Activated CD4-positive, alpha-beta T cell treated with anti-CD3 and anti-CD28 coated beads, Interleukin-2, amount 50 U/mL, for 1 hour (primary cell): ENCODE data around the gene RAPGEF4.
"Not testable (repeated sequence)": the region's sequence is repeated elsewhere in the genome, so short reads cannot be mapped to it uniquely, and the experiment has no call there.

Experiments
- DNase-seq: peaks from one replicate; pipeline ENCODE4 v3.0.0-alpha.2; 2020

RAPGEF4 gene

DNA sequence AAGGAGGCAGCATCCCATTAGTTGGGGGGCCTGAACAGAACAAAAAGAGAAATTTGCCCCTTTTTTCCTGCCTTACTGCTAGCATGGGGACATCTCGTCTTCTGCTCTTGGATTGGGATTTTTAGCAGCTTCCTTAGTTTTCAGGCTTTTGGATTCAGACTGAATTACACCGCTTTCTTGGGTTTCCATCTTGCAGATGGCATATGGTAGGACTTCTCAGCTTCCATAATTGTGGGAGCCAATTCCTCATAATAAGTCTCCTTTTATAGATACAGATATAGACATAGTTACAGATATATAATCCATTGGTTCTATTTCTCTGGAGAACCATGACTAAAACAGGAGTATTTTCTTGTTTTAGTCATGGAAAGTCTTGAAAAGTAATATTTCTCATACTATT is 5.2 kb upstream of the RAPGEF4 start:
- DNase-seq: no peak

- DNase-seq: no peak
Measured at GRCh38 chr2:172734711-172735581, 699 bp upstream of the RAPGEF4 start.

- DNase-seq: no peak
Measured at GRCh38 chr2:172736424-172737174, 954 bp downstream of the RAPGEF4 start.

DNA sequence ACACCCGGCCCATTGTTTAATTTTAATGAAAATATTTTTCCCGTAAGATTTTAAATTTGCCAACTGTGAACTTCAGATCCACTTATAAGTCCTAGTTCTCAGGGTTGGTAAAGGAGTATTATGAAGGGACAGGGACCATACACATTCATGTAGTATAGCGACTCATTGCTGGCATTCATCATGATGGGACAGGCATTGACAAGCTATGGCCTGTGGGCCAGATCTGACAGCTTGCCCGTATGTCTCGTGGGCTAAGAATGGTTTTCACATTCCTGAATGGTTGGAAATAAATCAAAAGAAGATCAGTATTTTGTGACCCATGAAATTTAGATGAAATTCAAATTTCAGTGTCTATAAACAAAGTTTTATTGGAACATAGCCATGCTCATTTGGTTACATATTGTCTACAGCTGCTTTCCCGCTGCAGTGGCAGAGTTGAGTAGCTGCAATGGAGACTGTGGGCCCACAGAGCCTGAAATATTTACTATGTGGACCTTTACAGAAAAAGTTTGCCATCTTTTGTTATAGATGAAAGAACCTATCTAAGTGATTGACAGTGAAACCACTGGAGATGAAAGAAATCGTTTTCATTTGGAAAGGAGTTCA is 4.1 kb downstream of the RAPGEF4 start:
- DNase-seq: no peak

- DNase-seq: no peak
Measured at GRCh38 chr2:172740856-172741255, 5.2 kb downstream of the RAPGEF4 start.

DNA sequence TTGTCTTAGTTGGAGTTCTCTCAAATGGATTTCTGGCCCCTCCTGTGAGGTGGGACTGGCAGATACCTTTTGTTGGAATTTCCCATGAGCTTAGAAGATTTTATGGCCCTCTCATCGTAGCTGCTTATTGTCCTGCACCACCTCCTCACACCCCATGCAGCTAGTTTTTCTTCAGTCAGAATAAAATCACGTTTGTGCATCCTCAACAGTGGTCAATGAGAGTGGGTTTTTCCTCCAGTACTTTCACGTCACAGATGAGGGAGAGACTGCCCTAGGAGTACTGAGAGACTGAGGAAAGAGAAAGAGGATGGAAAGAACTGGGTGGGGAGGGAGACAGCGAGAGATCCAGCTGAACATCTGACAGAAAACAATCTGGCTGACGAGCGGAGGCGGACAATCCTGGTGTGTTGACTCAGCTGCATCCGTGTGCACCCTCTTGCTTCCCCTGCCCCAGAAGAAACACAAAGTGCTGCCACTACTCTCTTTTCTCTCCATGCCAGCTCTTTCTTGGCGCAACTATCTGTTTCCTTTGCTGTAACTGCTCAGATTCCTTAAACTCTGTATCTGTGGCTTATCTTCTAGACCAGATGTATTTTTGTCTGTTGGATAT is 7.4 kb downstream of the RAPGEF4 start:
- DNase-seq: no peak

DNA sequence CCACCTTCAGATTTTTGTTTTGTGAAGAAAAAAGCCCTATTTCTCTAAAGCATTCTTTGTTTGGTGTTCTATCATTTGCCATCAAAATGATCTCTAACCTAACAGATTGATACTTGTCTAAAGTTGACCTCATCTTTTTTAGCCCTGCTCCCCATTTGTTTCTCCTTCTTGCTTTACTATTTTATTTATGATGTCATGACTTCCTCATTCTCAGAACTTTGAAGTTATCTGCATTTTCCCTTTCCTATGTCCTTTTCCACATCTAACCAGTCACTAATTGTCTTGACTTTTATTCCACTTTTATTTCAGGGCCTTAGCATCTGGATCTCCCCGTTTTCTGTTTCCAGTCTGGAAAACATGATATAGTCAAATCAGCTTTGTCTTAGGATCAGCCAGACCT is 8.3 kb downstream of the RAPGEF4 start:
- DNase-seq: no peak

DNA sequence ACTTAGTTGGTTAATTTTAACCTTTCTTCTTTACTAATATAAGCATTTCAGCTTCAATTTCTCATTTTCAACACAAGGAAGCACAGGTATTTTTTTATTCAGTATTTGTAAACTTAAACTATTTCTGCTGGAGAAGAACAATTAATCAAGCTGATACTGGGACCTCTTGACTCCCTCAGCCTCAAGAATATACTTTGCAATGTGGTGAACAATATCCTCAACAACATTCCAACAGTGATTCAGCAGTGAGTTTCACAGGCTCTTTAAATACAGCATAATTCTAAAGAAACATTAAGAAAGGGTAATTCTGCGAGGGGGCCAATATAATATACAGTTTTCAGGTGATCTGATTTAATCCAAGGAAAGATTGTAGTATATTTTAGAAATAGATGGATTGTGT is 10.0 kb downstream of the RAPGEF4 start:
- DNase-seq: no peak

DNA sequence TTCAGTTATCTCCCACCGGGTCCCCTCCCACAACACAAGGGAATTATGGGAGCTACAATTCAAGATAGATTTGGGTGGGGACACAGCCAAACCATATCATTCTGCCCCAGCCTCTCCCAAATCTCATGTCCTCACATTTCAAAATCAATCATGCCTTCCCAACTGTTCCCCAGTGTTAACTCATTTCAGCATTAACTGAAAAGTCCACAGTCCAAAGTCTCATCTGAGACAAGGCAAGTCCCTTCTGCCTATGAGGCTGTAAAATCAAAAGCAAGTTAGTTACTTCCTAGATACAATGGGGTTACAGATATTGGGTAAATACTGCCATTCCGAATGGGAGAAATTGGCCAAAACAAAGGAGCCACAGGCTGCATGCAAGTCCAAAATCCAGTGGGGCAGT is 12.9 kb downstream of the RAPGEF4 start:
- not testable (repeated sequence) for DNase-seq

GRCh38 chr2:172749388-172749787 is 13.7 kb downstream of the RAPGEF4 start:
- DNase-seq: no peak

DNA sequence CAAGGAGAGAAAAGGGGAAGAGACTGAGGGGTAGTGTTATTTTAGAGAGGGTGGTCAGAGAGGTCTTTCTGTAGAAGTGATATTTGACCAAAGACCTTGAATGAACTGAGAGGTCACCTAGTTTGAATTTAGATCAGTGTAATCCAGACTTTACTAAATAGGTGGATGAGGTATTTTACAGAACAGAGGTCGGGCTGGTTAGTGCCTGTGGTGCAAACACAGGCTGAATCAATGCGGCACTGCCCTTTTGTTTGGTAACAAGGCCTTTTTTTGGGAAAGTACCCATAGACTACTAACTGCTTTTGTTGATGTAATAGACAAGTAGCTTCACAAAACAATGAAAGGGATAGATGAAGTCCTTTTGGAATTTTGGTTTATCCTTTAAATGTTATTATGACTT is 15.9 kb downstream of the RAPGEF4 start:
- DNase-seq: no peak

DNA sequence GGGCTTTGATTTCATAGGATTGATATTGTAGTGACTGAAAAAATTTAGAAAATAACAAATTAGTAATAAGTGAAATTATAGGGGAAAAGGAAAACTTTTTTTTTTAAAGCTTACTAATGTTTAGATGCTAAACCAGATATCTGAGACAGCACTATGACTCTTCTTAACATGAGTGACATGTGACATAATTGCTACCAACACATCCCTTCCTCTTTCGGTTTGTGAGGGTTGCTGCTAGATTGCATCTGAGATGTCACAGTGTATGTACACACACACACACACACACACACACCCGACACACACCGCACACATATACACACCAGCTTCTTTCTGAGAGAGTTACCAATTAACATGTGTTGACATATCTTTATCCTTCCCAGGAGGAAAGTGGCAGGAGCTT is 18.0 kb downstream of the RAPGEF4 start:
- no peak for DNase-seq

GRCh38 chr2:172759441-172759840 is 23.8 kb downstream of the RAPGEF4 start:
- no peak for DNase-seq

GRCh38 chr2:172761306-172761705 is 25.7 kb downstream of the RAPGEF4 start:
- DNase-seq: no peak

- DNase-seq: no peak
Measured at GRCh38 chr2:172762574-172762973, 26.9 kb downstream of the RAPGEF4 start.

DNA sequence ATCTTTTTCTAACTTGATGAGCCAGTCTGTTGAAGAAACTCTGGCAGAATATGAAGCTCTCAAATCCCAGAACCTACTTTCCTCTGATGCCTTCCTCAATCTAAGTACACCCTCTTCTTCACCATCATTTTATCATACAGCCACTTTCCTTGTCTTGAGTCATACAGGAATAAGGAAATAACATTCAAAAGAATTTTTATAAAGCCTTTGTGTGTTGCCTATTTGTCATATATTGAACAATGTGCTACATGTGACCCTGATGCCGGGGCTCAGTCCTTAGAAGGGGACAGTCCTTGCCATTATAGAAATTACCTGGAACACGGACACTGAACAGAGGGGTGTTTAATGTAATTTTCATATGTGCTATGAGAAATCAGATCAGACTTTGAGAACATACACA is 27.4 kb downstream of the RAPGEF4 start:
- no peak for DNase-seq

- no peak for DNase-seq
Measured at GRCh38 chr2:172765662-172766061, 30.0 kb downstream of the RAPGEF4 start.

- DNase-seq: no peak
Measured at GRCh38 chr2:172768401-172768800, 32.8 kb downstream of the RAPGEF4 start.

DNA sequence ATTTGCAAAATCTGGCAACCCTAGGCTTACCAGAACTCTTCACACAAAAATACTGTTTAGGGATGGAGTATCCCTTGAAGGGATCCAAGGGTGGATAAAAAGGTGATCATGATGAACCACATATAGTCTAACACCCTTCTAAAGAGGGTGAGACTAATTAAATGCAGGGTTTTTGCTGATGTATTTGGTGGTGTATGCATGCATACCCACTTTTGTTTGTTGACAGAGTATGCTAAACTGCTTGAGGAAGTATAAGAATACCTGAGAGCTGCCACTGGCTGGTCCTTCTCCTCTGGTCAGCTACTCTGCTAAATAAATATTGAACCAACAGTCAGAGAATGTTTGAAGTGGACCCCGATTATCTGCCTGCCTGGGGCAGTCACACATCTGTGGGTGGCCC is 34.2 kb downstream of the RAPGEF4 start:
- no peak for DNase-seq

GRCh38 chr2:172770887-172771286 is 35.2 kb downstream of the RAPGEF4 start:
- no peak for DNase-seq

DNA sequence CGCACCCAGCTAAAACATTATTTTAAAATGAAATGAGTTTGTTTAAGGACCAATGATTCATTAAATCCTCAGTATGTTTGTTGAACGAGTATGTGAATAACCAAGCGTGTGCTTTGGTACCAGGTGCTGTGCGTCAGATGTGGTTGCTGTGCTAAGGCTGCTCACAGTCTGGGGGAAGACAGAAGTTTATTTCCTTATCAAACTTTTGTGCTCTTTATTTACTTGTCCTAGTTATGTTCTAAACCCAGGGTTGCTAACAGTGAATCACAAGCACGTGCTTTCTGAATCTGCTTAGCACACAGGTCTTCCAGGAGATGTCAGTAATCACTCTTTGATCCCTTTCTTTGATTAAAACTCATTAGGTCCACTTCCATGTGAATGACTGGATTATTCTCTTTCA is 37.0 kb downstream of the RAPGEF4 start:
- no peak for DNase-seq

DNA sequence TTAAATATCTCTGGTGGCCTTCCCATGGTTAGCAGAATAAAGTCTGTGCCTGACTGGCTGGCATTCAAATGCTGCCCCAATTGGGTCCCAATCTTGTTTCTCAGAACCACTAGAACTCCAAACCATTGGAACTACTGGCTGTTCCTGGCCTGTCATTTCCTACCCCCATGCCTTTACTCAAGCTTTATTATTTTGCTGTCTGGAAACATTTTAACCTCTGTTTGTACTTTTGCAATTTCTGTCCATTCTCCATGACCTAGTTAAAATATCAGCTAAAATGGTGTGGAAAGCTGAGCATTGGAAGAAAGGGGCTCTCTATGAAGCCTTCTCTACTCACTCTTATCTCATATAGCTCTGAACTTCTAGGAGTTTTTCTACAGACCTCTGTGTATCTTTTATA is 38.7 kb downstream of the RAPGEF4 start:
- DNase-seq: no peak

- no peak for DNase-seq
Measured at GRCh38 chr2:172775319-172775718, 39.7 kb downstream of the RAPGEF4 start.
